ENCODE measurements around the gene RCAN1. TPM values are rescaled to one million over a fixed set of nuclear protein-coding genes. Genes with fewer than 3 reads are reported as not detected.

Gene RCAN1
- total and polyA plus RNA-seq, 2 of the 8 experiments (the other 6 are each of a cell fraction or from before 2014, with no cell fraction given) = 1.7 to 6.4 TPM

DNA sequence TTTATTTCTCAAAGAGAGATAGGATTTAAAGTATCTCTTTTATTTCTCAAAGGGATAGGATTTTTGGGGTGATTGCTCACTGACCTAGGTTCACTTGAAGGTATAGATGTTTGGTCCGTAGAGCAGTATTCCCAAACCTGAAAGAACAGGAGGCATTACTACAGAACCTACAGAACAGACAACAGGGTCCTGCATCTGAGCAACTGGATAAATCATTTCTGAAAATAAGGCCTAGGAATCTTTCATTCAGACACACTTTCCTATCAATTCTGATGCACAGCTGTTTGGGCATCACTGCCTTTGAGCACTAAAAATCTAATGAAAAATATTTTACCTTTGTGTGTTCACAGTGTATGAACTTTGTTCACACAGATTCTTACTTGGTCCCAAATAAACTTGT is 36.7 kb upstream of the RCAN1 start:
- H4K20me1 ChIP-seq (replicated peaks in 1 of 2; ENCODE audit: control insufficient read depth in 1 of 2, insufficient read depth in 2 of 2, low read length in 2 of 2) = no peaks in the 10 kb centered on the region
- no peak overlapping the region for H4K8ac ChIP-seq (ENCODE audit: extremely low read depth, insufficient read depth, low read length)
- H4K5ac ChIP-seq (ENCODE audit: insufficient read length, low read depth, low read length) = no peak overlapping the region
- H3K9ac ChIP-seq (replicated peaks in 1 of 4; ENCODE audit: extremely low read depth in 1 of 4, low read depth in 3 of 4, low read length in 3 of 4) = no peak overlapping the region
- H3K23me2 ChIP-seq (ENCODE audit: low read depth, low read length) = no peaks in the 10 kb centered on the region
- no peaks in the 10 kb centered on the region for H3K79me2 ChIP-seq (ENCODE audit: control insufficient read depth in 1 of 2, insufficient read depth in 2 of 2, low read length in 2 of 2)
- H3K4me1 ChIP-seq (replicated peaks in 1 of 4; ENCODE audit: control insufficient read depth in 3 of 4, insufficient read depth in 4 of 4, low read length in 3 of 4) = no peaks in the 10 kb centered on the region; a peak in 1 of 7 replicates
- H2BK12ac ChIP-seq (ENCODE audit: low read depth, low read length) = no peak overlapping the region
- no peak overlapping the region for H3K4me2 ChIP-seq (ENCODE audit: insufficient read depth in 1 of 2, low read depth in 2 of 2, low read length in 2 of 2)
- H2BK120ac ChIP-seq (replicated peaks; ENCODE audit: low read depth, low read length) = no peak overlapping the region
- no peaks in the 10 kb centered on the region for H3K36me3 ChIP-seq (ENCODE audit: control insufficient read depth in 2 of 4, insufficient read depth in 4 of 4, low read length in 3 of 4)
- H3K4me3 ChIP-seq (ENCODE audit: extremely low read depth in 1 of 4, insufficient read depth in 2 of 4, low read depth in 3 of 4, low read length in 4 of 4) = no peak overlapping the region
- WGBS, 2 experiments (ENCODE audit: extremely low coverage in 1 of 2, insufficient coverage in 1 of 2, insufficient read length in 1 of 2, insufficient replicate concordance in 2 of 2, low coverage in 1 of 2, low lambda C conversion rate in 2 of 2, missing lambda C conversion rate in 1 of 2) = 89% methylated on average over 1 of the region's 1 CpG; no CpG with 5 or more reads in 1 of the 2 experiments
- no peak overlapping the region for H3K27ac ChIP-seq (ENCODE audit: low read depth, low read length)
- no peak overlapping the region for H3K4ac ChIP-seq (replicated peaks; ENCODE audit: insufficient read length, low read depth, low read length)
- no peak overlapping the region for H3K14ac ChIP-seq (ENCODE audit: insufficient read length)
- H3K56ac ChIP-seq (replicated peaks; ENCODE audit: insufficient read length, low read depth, low read length) = no peak overlapping the region
- H3K27me3 ChIP-seq (replicated peaks in 1 of 4; ENCODE audit: control insufficient read depth in 3 of 4, extremely low read depth in 1 of 4, insufficient read depth in 3 of 4, low read length in 3 of 4) = 0 out of 7 replicates have a peak, but pooled peaks cover 0 to 2% (median 0%) of the 10 kb centered on the region in 4 experiments
- no peak overlapping the region for H2AFZ ChIP-seq (ENCODE audit: low read length)
- no peak overlapping the region for H2AK5ac ChIP-seq (ENCODE audit: low read depth, low read length)
- no peaks in the 10 kb centered on the region for H3K9me3 ChIP-seq (ENCODE audit: insufficient read depth in 2 of 2, low read depth in 1 of 2, low read length in 1 of 2)
- POLR2A ChIA-PET (ENCODE audit: partially characterized antibody) = no interaction called here
- H2BK20ac ChIP-seq (ENCODE audit: low read length) = no peak overlapping the region
- no peak overlapping the region for H2BK5ac ChIP-seq (ENCODE audit: low read depth, low read length)
- CTCF ChIA-PET (ENCODE audit: partially characterized antibody) = interaction anchor here (1.4 kb wide), 1 partner anchor 16 kb away, joined by 3 read pairs; no protein-coding TSS in a partner anchor
- FAIRE-seq = no peak
- H2BK15ac ChIP-seq (ENCODE audit: low read length) = no peak overlapping the region
- no peak overlapping the region for H3K18ac ChIP-seq (ENCODE audit: extremely low read depth, low read length)
- no peaks in the 10 kb centered on the region for H3K79me1 ChIP-seq (ENCODE audit: low read depth, low read length)
- no peak for DNase-seq (ENCODE audit: low read depth in 1 of 2, low spot score in 2 of 2)
- H4K91ac ChIP-seq (replicated peaks; ENCODE audit: insufficient read length, low read length) = no peak overlapping the region
- H3K23ac ChIP-seq (ENCODE audit: insufficient read length) = no peak overlapping the region
- TF ChIP-seq ZNF274 (IDR thresholded peaks at IDR 0.05; ENCODE audit: borderline replicate concordance, extremely low read depth, low read length) (no peak), CTCF (IDR thresholded peaks at IDR 0.05; ENCODE audit: control extremely low read depth in 1 of 3, insufficient read depth in 1 of 3, low read depth in 1 of 3, low read length in 3 of 3) (no peak), ASH2L (IDR thresholded peaks at IDR 0.05; ENCODE audit: low read length) (no peak), SIRT6 (IDR thresholded peaks at IDR 0.05; ENCODE audit: low read length) (no peak), SP1 (IDR thresholded peaks at IDR 0.05; ENCODE audit: low read depth, low read length) (no peak), EP300 (IDR thresholded peaks at IDR 0.05; ENCODE audit: borderline replicate concordance in 1 of 2, low read depth in 2 of 2, low read length in 2 of 2) (no peak), USF2 (IDR thresholded peaks at IDR 0.05; ENCODE audit: low read length) (no peak), GABPA (IDR thresholded peaks at IDR 0.05; ENCODE audit: borderline replicate concordance, insufficient read depth, low read length) (no peak), TAF7 (optimal IDR thresholded peaks at IDR 0.05; ENCODE audit: borderline replicate concordance, low read depth, low read length) (no peak), CHD2 (IDR thresholded peaks at IDR 0.05; ENCODE audit: low read length) (no peak), TAF1 (IDR thresholded peaks at IDR 0.05; ENCODE audit: low read depth, low read length) (no peak)
